Femur (tissue), 1 donor: ENCODE data around the gene SETBP1.

Source experiments
- DNase-seq: peaks from one replicate; pipeline ENCODE4 v3.0.0-alpha.2; 2017

The SETBP1 gene

GRCh38 chr18:44821924-44822323, 141.2 kb downstream of the SETBP1 start:
- no peak for DNase-seq

DNA sequence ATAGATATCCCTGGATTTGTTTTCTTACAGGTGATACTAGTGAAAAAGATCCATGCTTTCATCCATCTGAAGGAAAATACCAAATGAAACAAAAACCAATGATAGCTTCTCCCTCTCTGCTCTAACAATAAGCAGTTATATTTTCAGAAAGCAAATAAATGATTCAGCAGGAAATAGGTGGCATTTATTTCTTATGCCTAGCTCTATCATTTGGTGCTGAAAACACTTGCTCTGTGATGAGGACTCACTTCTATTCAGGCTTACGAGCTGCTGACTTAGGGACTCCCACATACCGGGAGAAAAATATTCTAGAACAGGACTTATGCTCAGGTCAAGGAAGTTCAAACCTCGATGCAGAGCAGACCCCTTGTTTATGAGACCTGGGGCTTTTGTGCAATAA, 142.6 kb downstream of the SETBP1 start:
- DNase-seq, result no peak

DNA sequence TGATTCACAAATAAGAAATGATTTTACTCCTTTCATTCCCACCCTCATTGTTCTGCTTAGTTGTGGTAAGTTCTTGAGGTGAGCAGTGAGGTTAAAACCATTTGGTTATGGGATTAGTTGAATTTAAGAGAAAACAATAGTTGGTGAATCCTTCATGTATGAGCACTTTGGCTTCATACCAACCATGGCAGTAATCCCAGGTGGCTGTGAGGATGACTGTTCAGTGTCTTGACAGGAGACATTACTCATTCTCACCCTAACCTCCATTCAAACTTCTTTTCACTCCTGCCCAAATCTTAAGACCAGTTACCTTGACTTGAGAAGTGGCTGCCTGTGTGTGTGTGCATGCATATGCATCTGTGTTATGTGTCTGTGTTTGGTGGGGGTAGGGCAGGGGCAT, 143.1 kb downstream of the SETBP1 start:
- no peak for DNase-seq

DNA sequence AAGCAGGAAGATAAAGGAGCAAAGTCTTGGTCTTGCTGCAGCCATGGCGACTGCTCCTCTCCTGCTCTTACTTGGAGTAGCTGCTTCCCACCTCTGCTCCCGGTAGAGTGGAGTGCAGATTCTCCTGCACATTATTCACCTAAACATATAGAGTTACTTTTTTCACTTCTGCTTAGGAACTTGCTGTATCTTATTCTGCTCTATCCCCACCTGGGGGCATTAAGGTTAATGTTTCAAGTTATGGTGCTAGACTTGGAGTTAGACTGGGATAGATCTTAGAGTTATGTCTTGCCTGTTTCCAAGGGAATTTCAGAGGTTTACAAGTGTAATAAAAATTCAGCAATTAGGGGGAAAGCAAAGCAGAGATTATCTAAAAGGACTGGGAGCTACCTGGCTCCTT, 144.2 kb downstream of the SETBP1 start:
- no peak for DNase-seq

GRCh38 chr18:44826418-44827259, 146.0 kb downstream of the SETBP1 start:
- DNase-seq, result peak; percentile 87

DNA sequence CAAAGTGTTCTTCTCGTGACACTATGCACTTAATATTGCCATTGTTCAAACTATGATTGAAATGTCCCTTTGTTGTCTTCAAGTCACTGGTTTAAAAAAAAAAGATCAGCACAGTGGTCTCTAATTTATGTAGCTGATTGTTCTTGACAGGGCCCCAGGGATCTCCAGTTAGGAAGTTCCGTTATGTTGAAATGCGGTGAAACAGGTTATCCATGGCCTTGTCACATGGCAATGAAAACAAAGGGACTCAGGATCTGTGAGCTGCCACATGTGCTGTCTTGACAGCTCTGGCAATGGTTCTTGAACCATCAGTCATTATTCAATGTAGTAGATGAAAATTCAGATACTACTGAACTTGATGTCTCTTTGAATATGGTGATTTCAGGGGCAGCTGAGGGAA, 147.4 kb downstream of the SETBP1 start:
- no peak for DNase-seq

DNA sequence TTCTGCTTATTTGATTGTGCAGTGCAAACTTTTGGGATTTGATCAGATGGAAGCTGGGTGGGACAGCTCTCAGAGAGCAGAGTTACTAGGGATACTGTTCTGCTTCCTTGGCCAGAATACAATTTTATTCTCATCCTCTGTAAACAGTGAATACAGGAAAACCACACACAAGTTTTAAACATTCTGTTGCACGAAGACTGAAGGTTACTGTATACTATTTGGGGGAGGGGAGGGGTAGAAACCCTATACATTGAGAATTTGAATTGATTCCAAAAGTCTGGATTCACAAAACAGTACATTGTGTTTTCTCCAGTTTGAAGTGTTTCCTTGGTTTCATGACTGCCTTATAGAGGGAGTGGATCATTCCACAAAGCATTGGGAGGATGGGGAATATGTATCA, 149.9 kb downstream of the SETBP1 start:
- no peak for DNase-seq

GRCh38 chr18:44833786-44834185, 153.1 kb downstream of the SETBP1 start:
- no peak for DNase-seq

GRCh38 chr18:44834867-44835469, 154.3 kb downstream of the SETBP1 start:
- no peak for DNase-seq

DNA sequence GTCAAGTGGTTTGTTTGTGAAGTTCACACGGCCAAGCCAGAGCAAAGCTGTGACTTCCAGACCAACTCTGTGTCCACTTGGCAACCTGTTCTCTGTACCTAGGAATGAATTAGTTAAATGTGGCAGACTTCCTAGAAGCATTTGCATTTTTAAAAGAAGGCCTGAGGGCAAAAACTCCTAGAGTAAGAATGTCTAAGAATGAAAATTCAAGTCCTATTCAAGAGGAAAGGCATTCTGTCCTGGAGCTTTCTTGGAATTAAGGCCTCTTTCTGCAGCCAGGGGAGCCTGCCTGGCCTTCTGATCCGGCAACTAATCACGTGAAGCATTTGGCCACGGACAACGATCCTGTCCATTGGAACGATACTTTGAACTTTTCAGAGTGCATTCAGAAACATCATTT, 155.0 kb downstream of the SETBP1 start:
- peak; percentile 56 for DNase-seq

GRCh38 chr18:44836263-44836662, 155.6 kb downstream of the SETBP1 start:
- no peak for DNase-seq

DNA sequence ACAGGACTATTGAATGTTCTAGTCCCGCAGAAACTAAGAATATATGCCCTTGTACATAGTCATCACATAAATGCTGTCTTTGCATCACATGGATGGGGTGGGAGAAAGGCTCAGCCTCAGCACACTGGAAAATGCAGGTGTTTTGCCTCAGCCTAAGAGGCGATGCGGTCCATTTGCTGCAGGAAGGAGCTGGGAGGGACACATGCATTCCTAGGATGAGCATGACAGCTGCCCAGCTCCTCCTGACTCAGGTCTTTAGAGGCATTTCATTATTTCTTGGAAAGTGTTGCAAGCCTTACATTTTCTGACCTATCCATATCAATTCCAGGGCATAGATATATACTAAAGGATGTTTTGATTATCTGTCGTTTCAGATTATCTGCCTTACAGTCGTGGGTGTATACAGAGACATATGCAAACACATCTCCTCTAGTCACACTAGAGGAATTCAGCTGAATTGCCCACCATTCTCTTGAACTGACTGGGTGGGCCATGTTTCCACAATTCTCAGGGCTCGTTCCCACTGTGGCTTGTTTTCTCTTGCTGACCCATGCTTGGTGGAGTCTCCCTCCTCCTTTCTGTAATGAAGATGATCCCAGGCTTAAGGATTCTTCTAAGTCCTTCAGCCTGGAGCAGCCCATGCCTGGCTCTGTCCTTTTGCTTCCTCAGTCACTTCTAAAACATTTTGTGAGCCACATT, 156.9 kb downstream of the SETBP1 start:
- no peak for DNase-seq

DNA sequence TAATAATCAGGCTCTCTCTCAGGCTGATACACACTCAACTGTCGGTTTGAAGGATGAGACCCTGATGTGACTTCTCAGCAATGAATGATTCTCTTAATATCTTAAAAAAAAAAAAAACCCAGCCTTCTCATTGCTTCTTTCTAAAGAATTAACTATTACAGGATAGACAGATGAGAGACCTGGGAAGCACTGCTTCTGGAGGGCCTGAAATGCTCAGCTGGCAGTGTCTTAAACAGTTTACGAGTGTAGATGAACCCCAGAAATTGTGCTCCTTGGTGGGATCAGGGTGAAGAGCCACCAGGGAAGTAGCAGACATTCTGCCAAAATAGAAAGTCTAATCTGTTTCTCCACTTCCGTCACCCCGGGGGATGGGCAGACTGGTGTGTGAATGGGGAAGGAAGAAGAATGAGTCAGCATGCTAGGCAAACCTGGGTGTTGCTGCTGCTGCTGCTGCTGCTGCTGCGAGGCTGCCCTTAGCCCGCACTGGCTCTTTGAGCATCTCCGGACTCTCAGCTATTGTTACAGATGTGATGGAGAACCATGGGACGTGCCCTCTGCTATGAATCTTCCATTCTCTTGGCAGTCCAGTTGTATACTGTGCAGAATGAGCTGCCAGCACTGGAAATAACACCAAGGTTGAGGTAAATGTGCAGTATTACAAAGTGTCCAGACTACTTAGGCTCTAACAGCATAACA, 158.4 kb downstream of the SETBP1 start:
- peak; percentile 44 for DNase-seq

DNA sequence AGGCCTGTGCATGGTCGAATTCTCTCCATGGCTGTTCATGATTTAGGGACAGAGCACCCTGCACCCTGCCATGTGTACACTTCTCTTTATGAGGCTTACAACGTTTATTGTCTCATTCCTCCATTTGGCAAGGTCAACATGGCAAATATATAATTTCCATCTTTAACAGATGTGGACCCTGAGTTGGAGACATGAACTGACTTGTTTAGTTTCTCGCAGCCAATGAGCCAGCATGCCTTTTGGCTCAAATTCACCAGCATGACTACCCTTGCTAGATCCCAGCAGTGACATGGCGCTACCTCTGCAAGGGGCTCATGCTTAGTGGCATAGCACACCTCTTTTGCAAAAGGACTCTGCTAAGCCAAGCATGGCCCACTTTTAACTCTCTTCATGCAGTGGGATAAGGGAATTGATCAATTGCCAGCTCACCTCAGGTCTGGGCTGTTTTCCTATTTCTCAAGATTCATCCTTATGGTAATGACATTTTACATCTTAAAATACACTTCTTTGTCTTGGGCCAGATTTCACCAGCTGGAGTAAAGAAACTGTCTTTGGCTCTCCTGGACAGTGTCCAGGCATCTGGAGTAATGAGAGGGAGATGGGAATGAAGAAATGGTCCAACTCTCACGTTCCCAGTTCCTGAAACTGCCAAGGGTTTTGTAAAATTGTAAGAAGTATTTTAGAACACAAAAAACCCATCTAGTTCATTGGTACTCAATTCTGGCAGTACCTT, 159.5 kb downstream of the SETBP1 start:
- DNase-seq, result no peak

DNA sequence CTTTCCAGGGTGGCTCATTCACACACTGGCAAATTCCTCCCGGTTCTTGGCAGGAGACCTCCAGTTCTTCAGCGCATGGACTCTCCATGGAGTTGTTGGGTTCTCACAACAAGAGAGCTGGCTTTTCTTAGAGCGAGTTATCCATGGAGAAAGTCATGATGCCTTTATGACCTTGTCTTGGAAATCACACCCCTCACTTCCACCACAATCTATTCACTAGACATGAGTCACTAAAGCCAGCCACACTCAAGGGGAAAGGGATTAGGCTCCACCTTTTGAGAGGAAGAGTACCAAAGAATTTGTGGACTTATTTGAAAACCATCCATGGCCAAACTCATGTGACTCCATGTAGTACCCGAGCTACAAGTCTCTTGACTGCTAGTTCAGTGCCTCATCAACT, 160.5 kb downstream of the SETBP1 start:
- DNase-seq, result no peak

DNA sequence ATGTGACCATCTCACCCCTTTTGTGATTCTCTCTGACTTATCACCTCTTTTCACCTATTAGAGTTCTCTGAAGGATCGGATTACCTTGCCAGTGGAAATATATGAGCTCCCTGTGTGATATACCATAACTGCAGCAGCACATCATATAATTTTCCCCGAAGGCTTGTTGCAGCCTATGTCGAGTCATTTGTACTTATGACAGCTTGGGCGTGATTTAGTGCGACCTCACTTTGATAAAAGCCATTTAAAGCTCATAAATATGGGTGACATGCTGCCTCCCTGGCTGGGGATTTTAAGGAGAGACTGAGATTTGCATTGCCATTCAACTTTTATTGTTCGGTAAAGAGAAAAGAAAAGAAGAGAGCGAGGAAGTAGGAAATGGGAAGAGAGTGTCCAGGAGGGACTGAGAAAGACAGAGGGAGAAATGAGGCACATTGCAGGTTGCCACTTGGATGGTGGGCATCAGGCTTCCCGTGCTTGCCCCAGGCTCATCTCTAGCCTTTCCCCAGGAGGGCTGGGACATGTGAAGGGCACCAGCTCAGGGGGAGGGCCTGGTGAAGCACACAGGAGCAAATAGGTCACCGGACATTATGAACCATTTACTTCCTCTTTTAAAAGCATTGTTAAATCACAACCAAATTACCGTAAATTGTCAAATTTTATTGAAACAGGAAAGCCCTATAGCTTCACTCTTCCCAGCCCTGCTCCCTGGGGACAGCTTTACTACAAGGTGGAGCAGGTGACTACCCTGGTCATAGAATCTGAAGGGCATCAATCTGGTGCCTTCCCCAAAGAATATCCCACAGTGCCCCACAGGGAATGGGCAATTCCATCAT, 161.3 kb downstream of the SETBP1 start:
- no peak for DNase-seq

DNA sequence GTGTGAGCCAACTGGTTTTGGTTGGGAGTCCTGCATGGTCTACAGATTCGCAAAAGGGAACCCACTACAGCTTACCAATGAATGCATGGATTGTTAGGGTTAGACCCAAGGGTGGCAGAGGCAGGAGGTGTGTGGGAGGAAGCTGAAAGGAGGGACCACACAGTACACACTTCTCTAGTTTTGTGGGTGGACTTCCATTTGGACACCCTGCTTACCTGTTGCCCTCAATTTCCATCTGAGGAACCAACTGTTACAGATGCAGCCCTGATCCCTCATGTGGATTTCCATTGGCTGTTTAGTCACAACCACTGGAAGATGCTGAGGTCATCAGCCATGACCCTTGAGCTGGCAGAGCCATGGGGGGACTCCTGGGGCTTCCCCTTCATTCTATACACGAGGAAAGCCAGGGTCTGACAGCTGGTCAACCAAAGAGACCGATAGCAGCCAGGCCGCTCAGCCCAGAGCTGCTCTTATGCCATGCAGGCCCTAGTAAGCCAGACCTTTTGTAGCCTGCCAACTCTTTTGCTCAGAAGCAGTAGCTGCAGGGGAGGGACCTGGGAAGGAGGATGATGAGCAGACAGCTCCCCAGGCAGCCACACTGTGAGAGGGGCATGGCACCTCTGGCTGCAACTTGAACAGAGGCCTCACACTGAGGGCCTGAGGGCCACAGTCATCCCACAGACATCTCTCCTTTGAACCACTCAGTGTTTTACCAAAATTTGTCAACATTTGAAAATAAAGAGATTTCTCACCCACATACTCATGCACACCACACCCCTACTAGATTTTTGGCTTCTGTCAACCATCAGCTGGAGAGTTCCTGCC, 162.1 kb downstream of the SETBP1 start:
- DNase-seq, result no peak

- DNase-seq, result no peak
These were observed 163.8 kb downstream of the SETBP1 start for GRCh38 chr18:44844486-44844885.

DNA sequence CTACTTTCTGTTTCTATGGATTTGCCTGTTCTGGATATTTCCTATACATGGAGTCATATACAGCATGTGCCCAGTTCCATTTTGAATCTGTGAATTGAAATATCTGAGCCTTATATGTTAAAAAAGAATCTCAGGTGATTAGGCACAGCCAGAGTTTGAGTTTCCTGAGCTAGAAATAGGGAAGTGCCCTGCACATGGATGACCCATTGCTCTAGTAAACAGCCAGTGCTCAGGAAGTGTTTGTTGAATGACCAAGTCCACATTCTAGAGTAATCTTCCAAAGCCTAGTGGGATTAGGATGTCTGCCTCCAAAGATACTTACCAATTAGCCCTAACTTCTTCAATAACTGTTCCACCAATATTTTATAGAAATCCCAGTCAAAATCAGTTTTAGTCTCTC, 165.8 kb downstream of the SETBP1 start:
- DNase-seq, result no peak

- no peak for DNase-seq
These were observed 168.1 kb downstream of the SETBP1 start for GRCh38 chr18:44848644-44849335.
